G401 (cell line): ENCODE data around the gene TMEM212. TPM values are rescaled to one million over a fixed set of nuclear protein-coding genes. Genes with fewer than 3 reads are reported as not detected.

Experiments used
- DNase-seq: peaks from one replicate; pipeline ENCODE4 v3.0.0-alpha.2; 2015; ENCODE audit warnings: low spot score
- in situ Hi-C: cut with HindIII; loops from 2 replicates; pipeline ENCODE4 v1.10.0; 2016; ENCODE audit warnings: low sequenced_read_pairs, mixed read lengths
- total RNA-seq: library from RNA; depleted of rRNA; stranded (reverse); fragments of >200 nt; shearing (Covaris generic); gene quantifications from 2 replicates; pipeline ENCODE4 v1.2.3, GENCODE V29; 2014; rRNA removed

TMEM212 gene
- not detected in 2 replicates for total RNA-seq

DNA sequence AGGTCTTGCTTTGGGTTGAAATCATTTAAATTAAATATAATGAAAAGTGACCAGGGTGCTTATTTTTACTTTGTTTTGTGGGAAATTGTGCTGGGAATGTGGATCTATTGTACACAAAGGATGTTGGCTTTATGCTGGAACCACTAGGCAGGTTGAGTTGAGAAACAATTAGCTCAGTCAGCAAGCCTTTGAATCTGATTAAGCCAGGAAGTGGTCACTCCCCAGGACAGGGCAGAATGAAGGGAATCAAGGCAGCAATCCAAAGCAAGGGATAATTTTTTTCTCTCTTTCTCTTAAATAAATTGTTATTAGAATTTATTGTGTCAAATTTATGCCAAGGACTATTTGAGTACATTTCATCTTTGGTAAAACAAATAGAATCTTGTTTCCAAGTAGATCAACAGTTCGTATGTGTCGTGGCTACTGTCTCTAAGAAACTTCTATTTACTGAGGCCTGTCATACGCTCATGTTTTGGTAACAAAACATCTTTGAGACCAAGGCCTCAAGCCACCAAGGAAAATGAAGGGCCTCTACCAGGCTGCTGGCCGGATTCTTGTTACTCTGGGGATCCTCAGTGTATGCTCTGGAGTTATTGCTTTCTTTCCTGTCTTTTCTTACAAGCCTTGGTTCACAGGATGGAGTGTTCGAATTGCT is at the start of gene TMEM212:
TSS of gene TMEM212 (plus strand) at position 486 of the 655 bp plus-strand sequence. CDS start at position 521, 35 bp downstream.
- DNase-seq = no peak

DNA sequence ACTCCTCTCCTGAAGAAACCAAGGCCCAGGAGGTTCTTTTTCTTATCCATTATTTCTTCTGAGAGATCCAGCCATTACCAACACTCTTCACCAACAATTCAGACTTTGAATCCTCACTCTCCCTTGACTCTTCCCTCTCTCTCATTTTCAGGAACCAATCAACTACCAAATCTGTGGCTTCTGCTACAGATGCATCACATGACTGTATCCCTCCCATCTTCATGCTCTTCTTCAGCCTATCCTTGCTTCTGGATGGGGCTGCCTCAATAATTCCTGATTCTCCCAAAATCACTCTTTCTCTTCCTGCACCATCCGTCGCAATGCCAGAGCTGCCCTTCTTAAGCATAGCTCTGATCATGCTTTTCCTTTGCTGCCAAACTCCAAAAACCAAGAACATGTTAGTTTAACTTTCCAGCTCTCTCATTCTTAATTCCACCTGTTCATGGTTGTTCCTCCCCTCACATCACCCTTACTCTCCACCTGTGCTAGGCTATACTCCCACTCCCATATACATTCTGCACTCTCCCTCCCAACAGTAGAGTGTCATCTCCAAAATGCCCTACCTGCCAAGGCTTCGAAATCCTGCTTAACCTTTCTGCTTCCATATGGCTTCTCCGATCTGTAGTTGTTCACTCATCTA is 46.4 kb upstream of the TMEM212 start:
- no peak for DNase-seq
- in situ Hi-C loops = no loop called here

More for the DNA sequence above, at the start of gene TMEM212:
- in situ Hi-C loops = no loop called here

DNA sequence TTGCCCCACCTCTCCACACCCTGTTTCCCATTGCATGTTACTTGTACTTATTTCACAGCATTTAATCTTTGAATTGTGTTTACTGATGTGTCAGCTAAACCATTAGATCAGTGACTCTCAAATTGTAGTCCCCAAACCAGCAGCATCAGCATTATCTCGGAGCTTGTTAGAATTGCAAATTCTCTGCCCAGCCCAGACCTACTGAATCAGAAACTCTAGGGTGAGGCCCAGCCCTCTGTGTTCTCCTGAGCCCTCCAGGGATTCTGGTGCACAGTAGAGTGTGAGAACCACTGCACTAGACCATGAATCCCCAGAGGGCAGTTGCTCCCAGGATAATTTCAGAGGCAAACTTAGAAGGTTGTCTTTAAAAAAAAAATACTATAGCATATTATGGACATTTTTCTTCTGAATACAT is 45.9 kb upstream of the TMEM212 start:
- no peak for DNase-seq
- in situ Hi-C loops = no loop called here

DNA sequence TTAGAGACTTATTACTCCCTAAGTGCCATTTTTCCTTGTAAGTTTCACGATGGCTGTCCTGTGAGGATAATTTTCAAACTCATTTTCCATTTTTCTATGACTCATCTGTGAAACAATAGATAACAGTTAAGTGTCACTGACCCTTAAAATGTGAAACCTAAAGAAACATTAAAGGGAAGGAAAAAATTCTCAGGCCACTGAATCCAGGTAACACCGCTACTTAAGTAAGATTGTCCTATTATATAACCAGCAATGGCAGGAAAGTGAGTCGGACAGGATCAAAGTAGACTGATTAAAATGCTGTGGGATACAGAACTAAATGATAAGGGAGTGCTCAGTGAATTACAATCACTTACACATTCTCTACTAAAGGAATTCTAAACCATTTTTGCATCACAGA is 45.3 kb upstream of the TMEM212 start:
- DNase-seq = no peak
- in situ Hi-C loops = no loop called here

DNA sequence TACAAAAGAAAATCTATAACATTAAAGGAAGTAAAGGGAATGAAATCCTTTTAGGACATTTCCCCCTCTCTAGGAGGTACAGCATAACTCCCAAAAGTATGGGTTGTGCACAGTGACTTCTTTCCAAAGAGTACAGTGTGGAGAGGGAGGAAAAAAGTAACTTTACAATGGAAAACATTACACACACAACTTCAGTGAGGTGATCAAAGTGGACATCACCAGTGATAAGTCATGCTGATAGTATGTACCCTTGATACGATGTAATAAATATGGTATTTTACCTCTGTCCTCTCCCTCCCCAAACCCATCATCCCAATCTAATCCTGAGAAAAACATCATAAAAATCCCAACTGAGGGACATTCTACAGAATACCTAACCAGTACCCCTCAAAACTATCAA is 43.6 kb upstream of the TMEM212 start:
- in situ Hi-C loops = no loop called here
- no peak for DNase-seq

DNA sequence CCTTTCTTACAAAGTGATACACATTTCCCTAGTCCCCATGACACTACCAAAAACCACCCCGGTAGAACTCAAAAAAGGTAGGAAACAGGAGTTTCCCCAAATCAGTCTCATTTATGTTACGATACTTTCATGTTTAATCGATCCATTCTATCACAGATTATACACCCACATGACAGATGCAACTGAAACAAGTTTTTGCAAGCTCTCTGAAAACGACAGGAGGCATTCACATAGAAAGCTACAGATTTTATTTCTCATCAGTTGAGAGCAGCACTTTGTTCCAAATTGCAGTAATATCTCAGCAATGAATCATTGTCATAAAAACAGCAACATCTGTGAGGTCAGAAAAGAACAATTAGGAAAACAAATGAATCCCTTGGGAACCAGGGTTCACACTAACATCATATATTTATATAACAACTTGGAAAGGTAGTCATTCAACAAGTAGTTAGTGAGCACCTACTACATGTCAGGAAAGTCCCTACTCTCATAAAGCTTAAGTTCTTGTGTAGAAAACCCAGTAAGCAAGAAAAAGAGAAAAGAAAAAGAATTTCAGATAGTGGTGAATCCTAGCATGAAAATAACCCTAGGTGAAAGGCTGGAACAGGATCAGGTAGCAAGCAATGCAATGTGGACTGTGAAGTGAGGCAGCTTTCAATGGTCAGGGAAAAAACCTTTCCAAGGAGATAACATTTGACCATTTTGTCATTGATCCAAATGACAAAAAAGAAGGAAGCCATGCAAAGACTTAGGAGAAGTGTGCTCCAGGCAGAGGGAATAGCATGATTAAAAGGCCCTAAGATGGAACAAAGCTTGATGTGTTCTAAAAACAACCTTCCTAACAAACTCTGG is 41.2 kb upstream of the TMEM212 start:
- DNase-seq = no peak
- in situ Hi-C loops = no loop called here

DNA sequence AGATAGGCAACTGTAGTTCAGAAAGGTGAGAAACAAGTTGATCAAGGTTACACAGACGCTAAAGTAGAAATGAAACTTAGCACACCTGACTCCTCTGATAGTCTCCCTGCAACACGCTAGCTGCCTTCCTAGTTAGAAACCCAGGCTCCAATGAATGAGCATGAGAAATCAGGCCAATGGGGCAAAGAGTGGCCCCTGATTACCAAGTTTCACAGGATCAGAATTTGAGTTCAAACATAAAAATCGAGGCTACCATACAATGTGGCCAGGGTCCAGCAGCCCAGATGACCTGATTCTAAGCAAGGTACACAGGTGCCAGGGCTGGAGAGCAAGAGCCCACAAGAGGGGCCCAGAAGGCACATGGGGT is 40.6 kb upstream of the TMEM212 start:
- no peak for DNase-seq
- in situ Hi-C loops = no loop called here

DNA sequence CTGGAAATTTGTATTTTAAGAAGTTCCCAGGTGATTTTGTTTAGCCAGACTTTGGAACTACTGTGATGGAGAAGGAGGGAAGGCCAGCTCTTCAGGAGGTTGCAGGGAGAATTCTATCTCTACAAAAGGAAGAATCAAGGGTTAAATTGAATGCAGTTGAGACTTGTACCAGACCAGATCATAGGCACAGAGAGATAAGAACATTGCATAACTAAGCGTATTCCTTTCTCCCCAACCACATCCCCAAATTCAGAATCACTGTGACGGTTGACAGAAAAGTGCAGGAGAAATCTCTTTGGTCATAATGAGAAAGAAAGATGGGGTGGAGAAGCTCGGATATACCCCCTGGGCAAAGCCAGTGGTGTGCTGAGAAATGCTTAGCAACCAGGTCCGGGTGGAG is 40.1 kb upstream of the TMEM212 start:
- DNase-seq = no peak
- in situ Hi-C loops = no loop called here

DNA sequence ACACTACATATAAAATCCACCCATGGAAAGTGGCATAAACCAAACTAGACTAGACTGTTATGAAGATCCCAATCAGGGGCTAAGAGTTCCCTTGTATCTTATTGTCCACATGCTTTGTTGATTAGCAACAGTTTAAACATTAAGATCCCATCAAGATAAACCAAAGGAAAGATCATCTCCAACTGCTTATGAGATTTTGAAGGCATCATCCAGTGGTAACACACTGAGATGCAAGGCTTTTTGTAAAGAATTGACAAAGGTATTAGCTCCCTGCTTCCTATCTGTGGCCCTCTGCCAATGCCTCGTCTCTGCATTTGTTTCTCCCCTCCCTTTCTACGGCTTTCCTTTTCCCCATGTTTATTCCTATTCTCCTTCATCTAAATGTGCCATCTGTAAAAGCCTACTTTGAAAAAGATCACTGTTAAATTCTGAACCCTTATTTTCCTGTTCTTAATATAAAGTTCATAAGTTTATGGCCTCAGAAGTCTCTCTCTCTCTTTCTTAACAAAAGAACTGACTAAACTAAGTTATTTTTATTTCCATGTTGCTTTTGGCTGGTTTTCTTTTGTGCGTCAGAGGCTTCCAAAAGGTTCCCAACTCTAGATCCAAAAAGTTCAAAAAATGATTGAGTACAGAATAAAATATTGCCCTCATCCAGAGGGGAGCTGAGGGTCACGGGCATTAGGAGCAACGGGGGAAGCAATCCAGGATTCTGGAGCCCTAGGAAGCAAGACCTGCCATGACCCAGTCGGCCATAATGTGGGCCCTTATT is 38.3 kb upstream of the TMEM212 start:
- no peak for DNase-seq
- in situ Hi-C loops = no loop called here

DNA sequence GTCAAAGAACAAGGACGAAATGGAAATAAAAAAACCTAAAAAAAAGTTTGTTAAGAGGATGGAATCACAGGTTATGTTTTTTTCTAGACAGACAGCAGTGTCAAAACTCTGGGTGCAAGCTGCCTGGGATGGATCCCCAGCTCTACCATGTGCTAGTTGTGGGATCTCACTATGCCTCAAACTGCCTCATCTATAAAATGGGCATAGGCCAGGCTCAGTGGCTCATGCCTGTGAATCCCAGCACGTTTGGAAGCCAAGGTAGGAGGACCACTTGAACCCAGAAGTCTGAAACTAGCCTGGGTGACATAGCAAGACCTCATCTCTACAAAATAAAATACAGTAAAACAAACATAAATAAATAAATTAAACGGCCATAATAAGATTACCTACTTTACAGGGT is 37.5 kb upstream of the TMEM212 start:
- in situ Hi-C loops = no loop called here
- no peak for DNase-seq

DNA sequence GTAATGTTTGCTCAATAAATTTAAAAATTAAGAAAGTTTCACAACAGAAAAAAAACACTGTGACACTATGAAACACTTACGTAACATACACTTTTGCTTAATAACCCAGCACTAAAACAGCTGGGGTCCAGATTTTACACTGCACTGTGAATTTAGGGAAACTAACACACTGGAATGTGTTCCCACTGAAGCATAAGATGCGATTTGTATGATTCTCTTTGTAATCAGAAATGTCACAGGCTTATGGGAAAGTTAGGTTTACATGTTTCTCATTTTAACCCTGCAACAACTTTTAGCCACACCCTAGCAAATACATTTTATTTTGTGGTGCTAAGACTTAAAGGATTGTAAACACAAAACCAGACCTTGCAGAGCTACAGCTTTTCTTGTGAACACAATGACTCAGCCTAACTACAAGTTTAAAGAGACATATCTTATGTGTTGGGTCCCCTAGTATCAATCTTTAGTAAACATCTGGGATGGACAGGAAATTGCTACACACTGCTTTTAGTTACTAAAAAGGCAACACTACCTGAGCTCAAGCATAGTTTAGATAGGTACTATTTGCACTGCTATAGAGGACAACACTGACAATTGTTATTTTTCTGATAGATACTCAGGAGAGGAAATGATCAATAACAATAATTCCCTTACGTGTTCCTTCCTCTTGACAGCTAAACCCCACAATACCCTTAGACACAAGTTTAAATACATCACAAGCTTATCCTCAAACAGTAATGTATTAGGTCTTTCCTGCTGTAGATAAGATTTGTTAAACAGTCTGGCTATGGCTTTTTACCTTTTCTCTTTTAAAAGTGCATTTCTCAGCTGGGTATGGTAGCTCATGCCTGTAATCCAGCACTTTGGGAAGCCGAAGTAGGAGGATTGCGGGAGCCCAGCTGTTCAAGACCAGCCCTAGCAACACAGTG is 36.7 kb upstream of the TMEM212 start:
- in situ Hi-C loops = no loop called here
- DNase-seq = no peak

DNA sequence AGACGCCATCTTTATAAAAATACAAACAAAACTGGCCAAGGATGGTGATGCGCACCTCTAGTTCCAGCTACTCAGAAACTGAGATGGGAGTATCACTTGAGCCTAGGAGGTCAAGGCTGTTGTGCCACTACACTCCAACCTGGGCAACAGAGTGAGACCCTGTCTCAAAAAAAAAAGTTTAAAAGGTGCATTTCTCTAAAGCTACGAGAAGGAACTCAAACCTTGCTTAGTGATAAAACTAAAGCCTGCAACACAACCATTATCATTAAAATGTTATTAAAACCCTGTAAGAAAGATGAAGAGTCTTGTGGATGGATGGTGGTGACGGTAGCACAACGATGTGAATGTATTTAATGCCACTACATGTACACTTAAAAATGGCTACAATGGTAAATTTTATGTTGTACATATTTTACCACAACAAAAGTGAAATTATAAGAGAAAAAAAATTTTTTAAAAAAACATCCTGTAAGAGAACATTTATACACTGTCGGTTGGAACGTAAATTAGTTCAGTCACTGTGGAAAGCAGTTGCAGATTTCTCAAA is 35.9 kb upstream of the TMEM212 start:
- no peak for DNase-seq
- in situ Hi-C loops = no loop called here

DNA sequence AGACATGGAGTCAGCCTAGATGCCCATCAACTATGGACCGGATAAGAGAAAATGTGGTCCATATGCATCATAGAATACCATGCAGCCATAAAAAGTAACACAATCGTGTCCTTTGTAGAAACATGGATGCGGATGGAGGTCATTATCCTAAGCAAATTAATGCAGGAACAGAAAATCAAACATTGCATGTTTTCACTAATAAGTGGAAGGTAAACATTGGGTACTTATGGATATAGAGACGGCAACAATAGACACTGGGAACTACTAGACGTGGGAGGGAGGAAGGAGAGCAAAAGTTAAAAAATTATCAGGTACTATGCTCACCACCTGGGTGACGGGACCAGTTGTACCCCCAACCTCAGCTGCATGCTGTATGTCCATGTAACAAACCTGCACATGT is 35.3 kb upstream of the TMEM212 start:
- in situ Hi-C loops = no loop called here
- DNase-seq = no peak

DNA sequence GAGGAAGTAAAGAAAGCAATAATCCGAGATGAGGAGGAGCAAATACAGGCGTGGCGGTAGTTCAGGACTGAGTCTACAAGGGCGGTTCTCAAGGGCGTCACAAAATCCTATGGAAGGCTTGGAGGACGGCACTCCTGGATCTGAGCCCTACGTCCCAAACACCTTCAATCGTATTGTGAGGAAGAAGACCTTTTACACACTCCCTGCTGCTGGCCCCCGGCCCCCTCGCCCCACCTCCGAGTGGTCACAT is 33.6 kb upstream of the TMEM212 start:
- in situ Hi-C loops = no loop called here
- DNase-seq = no peak

DNA sequence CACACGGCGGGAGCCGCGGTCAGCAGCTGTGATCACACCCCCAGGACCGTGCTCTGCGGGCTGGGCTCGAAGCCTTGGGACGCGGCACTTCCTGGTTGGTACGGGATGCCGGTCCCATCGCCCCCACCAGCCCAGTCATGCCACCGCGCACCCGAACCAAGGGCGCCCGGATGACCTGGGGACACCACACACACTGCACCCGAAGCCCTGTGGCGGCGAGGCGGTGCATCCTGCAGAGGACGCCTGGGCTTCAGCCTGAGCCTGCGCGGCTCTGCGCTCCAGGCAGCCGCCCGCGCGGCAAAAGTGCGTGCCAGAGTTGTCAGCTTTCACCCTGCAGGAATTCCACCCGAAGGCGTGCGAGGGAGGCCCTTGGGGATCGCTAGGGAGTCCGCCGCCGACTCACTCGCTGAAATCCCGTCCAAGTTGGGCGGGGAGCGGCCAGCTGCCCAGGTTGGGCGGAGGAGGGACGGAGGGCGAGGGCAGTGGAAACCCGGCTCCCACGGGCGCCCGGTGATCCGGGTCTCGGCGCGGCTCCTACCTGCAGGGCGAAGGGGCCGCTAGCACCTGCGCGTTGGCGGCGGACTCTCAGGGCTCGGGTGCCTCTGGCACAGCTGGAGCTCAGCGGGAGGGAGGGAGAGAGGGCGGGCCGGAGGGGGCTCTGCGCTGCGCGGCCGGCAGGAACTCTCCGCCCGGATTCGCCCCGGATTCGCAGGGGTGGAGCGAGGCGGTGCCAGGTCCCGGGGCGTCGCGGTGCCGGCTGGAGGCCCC is 33.1 kb upstream of the TMEM212 start, which contains the start of gene PLD1:
TSS of gene PLD1 (minus strand) at position 623 of the 768 bp plus-strand sequence. CDS start 72,432 bp downstream, outside the sequence.
- DNase-seq = no peak
- in situ Hi-C loops = no loop called here

DNA sequence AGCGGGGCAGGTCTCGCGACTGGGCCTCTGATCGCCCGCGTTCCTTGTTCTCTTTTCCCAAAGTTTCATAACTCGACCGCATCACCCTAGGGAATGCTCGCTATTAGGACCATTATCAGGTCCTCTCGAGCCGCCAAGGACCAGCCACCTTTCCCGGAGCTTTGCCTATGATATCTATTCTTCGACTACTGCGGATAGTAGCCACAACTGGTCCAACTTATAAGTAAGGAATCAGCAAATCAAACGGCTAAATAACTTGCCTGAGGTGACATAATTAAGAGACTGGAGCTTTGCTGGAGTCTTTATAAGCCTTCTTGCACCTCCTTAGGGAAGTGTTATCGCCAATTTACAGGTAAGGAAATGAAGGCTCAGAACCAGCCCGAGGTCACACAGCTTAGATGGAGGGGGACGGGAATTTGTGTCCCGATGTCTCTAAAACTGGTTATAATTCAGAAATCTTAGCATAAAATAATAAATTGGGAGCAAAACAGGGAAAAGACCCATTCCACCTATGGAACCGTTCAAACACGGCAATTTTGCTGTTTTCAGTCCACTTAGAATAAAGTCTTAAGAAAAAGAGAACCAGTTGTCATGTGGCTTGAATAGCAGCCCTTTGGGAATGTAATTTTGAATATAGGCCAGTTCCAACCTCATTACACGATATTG is 32.4 kb upstream of the TMEM212 start:
- in situ Hi-C loops = no loop called here

DNA sequence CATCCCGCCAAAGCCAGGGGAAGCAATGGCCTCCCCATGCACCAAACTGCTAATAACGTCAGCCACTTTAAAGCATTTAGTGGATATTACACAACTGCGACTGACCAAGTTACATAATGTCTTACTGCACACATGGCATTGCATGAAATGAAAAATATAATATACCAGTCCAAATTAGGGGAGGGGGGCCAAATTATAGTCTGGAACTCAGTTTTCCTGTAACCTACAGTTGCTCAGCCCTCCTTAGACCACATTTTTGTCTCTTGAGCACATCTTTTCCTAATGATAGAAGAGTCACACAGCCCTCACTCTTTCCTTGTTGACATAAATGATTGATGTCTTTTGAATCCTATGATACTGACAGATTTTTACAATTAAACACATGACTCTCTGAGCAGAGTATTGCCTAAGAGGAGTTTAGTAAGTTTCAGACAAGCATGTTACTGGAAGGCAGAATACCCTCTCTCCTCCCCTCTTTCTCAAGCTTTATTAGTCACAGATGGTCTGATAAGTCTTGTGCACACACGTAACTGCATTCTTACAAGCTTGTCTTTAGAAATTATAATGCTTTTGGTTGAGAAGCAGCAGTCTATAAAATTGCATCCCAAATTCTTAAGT is 31.7 kb upstream of the TMEM212 start:
- in situ Hi-C loops = no loop called here
- no peak for DNase-seq

More for the DNA sequence above, 32.4 kb upstream of the TMEM212 start:
- no peak for DNase-seq
